WTC11 (cell line): Measurements from ENCODE around the gene B4GALT2. TPM values are rescaled to one million over a fixed set of nuclear protein-coding genes. Genes with fewer than 3 reads are reported as not detected.

Source experiments
- AR ChIP-seq: fragments of 250-450 bp; sonication (Bioruptor Pico); IDR thresholded peaks from 2 replicates; pipeline ENCODE4 v1.9.0; 2021; ENCODE audit warnings: mild to moderate bottlenecking
- E2F4 ChIP-seq: sonication (generic); formaldehyde crosslinking; IDR thresholded peaks from 2 replicates; pipeline ENCODE4 v1.8.1; 2022; ENCODE audit warnings: low read depth, mild to moderate bottlenecking, moderate library complexity, missing genetic modification reagents, borderline replicate concordance
- ESRRA ChIP-seq: sonication (generic); formaldehyde crosslinking; IDR thresholded peaks from 2 replicates; pipeline ENCODE4 v1.8.1; 2022; ENCODE audit warnings: mild to moderate bottlenecking, missing genetic modification reagents, borderline replicate concordance
- FOXP4 ChIP-seq: sonication (generic); formaldehyde crosslinking; IDR thresholded peaks from 2 replicates; pipeline ENCODE4 v1.8.0; 2022; ENCODE audit warnings: mild to moderate bottlenecking, missing genetic modification reagents
- GABPB1 ChIP-seq: sonication (generic); formaldehyde crosslinking; IDR thresholded peaks from 2 replicates; pipeline ENCODE4 v1.8.1; 2023; ENCODE audit warnings: mild to moderate bottlenecking, missing genetic modification reagents
- HMGXB4 ChIP-seq: sonication (generic); formaldehyde crosslinking; IDR thresholded peaks from 2 replicates; pipeline ENCODE4 v1.8.1; 2023; ENCODE audit warnings: mild to moderate bottlenecking, moderate library complexity, missing genetic modification reagents
- IRF1 ChIP-seq: sonication (generic); formaldehyde crosslinking; IDR thresholded peaks from 2 replicates; pipeline ENCODE4 v1.8.0; 2023; ENCODE audit warnings: missing genetic modification reagents
- IRF2 ChIP-seq: sonication (generic); formaldehyde crosslinking; IDR thresholded peaks from 2 replicates; pipeline ENCODE4 v1.8.0; 2022; ENCODE audit warnings: low read depth, missing genetic modification reagents, borderline replicate concordance
- MXD4 ChIP-seq: fragments of 250-450 bp; sonication (Bioruptor Pico); IDR thresholded peaks from 2 replicates; pipeline ENCODE4 v1.8.0; 2021; ENCODE audit warnings: mild to moderate bottlenecking, moderate library complexity, borderline replicate concordance
- NFE2L1 ChIP-seq: sonication (generic); formaldehyde crosslinking; IDR thresholded peaks from 2 replicates; pipeline ENCODE4 v1.8.1; 2023; ENCODE audit warnings: missing genetic modification reagents
- NFYB ChIP-seq: sonication (generic); formaldehyde crosslinking; conservative IDR thresholded peaks from 2 replicates; pipeline ENCODE4 v1.8.0; 2022; ENCODE audit warnings: low read depth, missing genetic modification reagents
- PRRX2 ChIP-seq: fragments of 250-450 bp; sonication (Bioruptor Pico); IDR thresholded peaks from 2 replicates; pipeline ENCODE4 v1.8.0; 2021; ENCODE audit warnings: mild to moderate bottlenecking
- RELA ChIP-seq: sonication (generic); formaldehyde crosslinking; IDR thresholded peaks from 2 replicates; pipeline ENCODE4 v1.8.1; 2022; ENCODE audit warnings: missing genetic modification reagents, mild to moderate bottlenecking, borderline replicate concordance
- SMAD4 ChIP-seq: sonication (generic); formaldehyde crosslinking; IDR thresholded peaks from 2 replicates; pipeline ENCODE4 v1.8.0; 2022; ENCODE audit warnings: mild to moderate bottlenecking, missing genetic modification reagents
- STAT6 ChIP-seq: sonication (generic); formaldehyde crosslinking; conservative IDR thresholded peaks from 2 replicates; pipeline ENCODE4 v1.8.1; 2023; ENCODE audit warnings: mild to moderate bottlenecking, low read depth, missing genetic modification reagents, moderate library complexity
- TEAD4 ChIP-seq: sonication (generic); formaldehyde crosslinking; IDR thresholded peaks from 2 replicates; pipeline ENCODE4 v1.8.0; 2022; ENCODE audit warnings: mild to moderate bottlenecking, missing genetic modification reagents
- USF2 ChIP-seq: sonication (generic); formaldehyde crosslinking; IDR thresholded peaks from 2 replicates; pipeline ENCODE4 v1.8.1; 2023; ENCODE audit warnings: mild to moderate bottlenecking, missing genetic modification reagents, moderate library complexity
- ZNF232 ChIP-seq: sonication (generic); formaldehyde crosslinking; IDR thresholded peaks from 2 replicates; pipeline ENCODE4 v1.8.0; 2022; ENCODE audit warnings: mild to moderate bottlenecking, missing genetic modification reagents
- ZNF423 ChIP-seq: fragments of 250-450 bp; sonication (Bioruptor Pico); IDR thresholded peaks from 2 replicates; pipeline ENCODE4 v2.1.2; 2022; ENCODE audit warnings: mild to moderate bottlenecking, moderate library complexity
- ZNF532 ChIP-seq: fragments of 250-450 bp; sonication (Bioruptor Pico); IDR thresholded peaks from 2 replicates; pipeline ENCODE4 v1.9.0; 2021; ENCODE audit warnings: mild to moderate bottlenecking, borderline replicate concordance
- total RNA-seq: library from RNA; stranded (reverse); gene quantifications from 3 replicates; pipeline ENCODE4 v1.2.3, GENCODE V29; 2021

The B4GALT2 gene
- total RNA-seq, 1 experiment from 2014 or later = 66.7 TPM

- TF ChIP-seq ZNF532 (CRISPR knock-in tag) (no peak), IRF2 (CRISPR knock-in tag) (no peak), RELA (CRISPR knock-in tag) (no peak), NFE2L1 (CRISPR knock-in tag) (no peak), ZNF423 (CRISPR knock-in tag) (no peak), E2F4 (no peak), FOXP4 (no peak; the same call in 1 of the 2 replicates), SMAD4 (CRISPR knock-in tag) (no peak), MXD4 (CRISPR knock-in tag) (no peak), STAT6 (CRISPR knock-in tag) (no peak), TEAD4 (CRISPR knock-in tag) (no peak), HMGXB4 (CRISPR knock-in tag) (peak; percentile 43; the same call in 1 of the 2 replicates), NFYB (no peak), AR (CRISPR knock-in tag) (0 out of 2 replicates have a peak, but pooled peaks have one; percentile 56), PRRX2 (CRISPR knock-in tag) (0 out of 2 replicates have a peak, but pooled peaks have one; percentile 6), ZNF232 (CRISPR knock-in tag) (0 out of 2 replicates have a peak, but pooled peaks have one; percentile 50), GABPB1 (CRISPR knock-in tag) (peak; percentile 61), ESRRA (no peak), IRF1 (no peak), USF2 (CRISPR knock-in tag) (peak; percentile 42)
These were observed 12.6 kb downstream of the B4GALT2 start, which contains the start of gene CCDC24 (continued) for GRCh38 chr1:43991476-43992231.
